ENCODE measurements around the gene IRS2. TPM values are rescaled to one million over a fixed set of nuclear protein-coding genes. Genes with fewer than 3 reads are reported as not detected.

The IRS2 gene
- total and polyA plus RNA-seq, 2 experiments from 2014 or later: 3.6 to 14.5 TPM

GRCh38 chr13:109725995-109726637, 60.3 kb downstream of the IRS2 start (continued):
- TF ChIP-seq REST (IDR thresholded peaks at IDR 0.05; ENCODE audit: unreplicated experiment) (no peak), EZH2 (IDR thresholded peaks at IDR 0.05; ENCODE audit: low read depth, unreplicated experiment) (no peak), STAT1 (IDR thresholded peaks at IDR 0.05; ENCODE audit: unreplicated experiment) (no peak), JUNB (IDR thresholded peaks at IDR 0.05; ENCODE audit: unreplicated experiment) (no peak), CTCF (conservative IDR thresholded peaks at IDR 0.05; ENCODE audit: low read depth in 2 of 2) (no peak), EZH2phosphoT487 (IDR thresholded peaks at IDR 0.05; ENCODE audit: unreplicated experiment) (no peak), NANOG (IDR thresholded peaks at IDR 0.05; ENCODE audit: borderline replicate concordance) (no peak), CREB1 (CRISPR knock-in tag; IDR thresholded peaks at IDR 0.05; ENCODE audit: low read depth) (no peak)

- H3K27me3 Mint-ChIP-seq (ENCODE audit: insufficient read depth, low read depth, poor library complexity): peaks cover 8% of the 10 kb centered on the region
- TF ChIP-seq ZNF114 (CRISPR knock-in tag; IDR thresholded peaks at IDR 0.05): no peak
- no peak for TF ChIP-seq POLR2AphosphoS5 (IDR thresholded peaks at IDR 0.05; ENCODE audit: low read depth)
- TF ChIP-seq JUNB (IDR thresholded peaks at IDR 0.05; ENCODE audit: unreplicated experiment): no peak
- no peak for TF ChIP-seq EZH2phosphoT487 (IDR thresholded peaks at IDR 0.05; ENCODE audit: unreplicated experiment)
- TF ChIP-seq CTCF (conservative IDR thresholded peaks at IDR 0.05; ENCODE audit: low read depth in 2 of 2): no peak
- no peak for TF ChIP-seq ZNF331 (CRISPR knock-in tag; IDR thresholded peaks at IDR 0.05; ENCODE audit: low read depth)
- TF ChIP-seq NANOG (IDR thresholded peaks at IDR 0.05; ENCODE audit: borderline replicate concordance): no peak
- TF ChIP-seq STAT1 (IDR thresholded peaks at IDR 0.05; ENCODE audit: unreplicated experiment): no peak
- no peak for TF ChIP-seq REST (IDR thresholded peaks at IDR 0.05; ENCODE audit: unreplicated experiment)
These were observed 61.1 kb downstream of the IRS2 start for GRCh38 chr13:109725297-109725696.

More at GRCh38 chr13:109725297-109725696, 61.1 kb downstream of the IRS2 start:
- Histone ChIP-seq H3K79me2 (replicated peaks; ENCODE audit: insufficient read depth) (no peaks in the 10 kb centered on the region), H3K27me3 (ENCODE audit: insufficient read depth) (no peaks in the 10 kb centered on the region), H3K36me3 (ENCODE audit: insufficient read depth) (no peaks in the 10 kb centered on the region), H3K4me1 (ENCODE audit: insufficient read depth) (peaks cover 11% of the 10 kb centered on the region), H3K27ac (ENCODE audit: low read depth) (no peak overlapping the region), H3K4me3 (no peak overlapping the region), H2AFZ (no peak overlapping the region), H3F3A (replicated peaks; ENCODE audit: low read depth) (no peaks in the 10 kb centered on the region), H3K9me2 (ENCODE audit: insufficient read depth) (no peaks in the 10 kb centered on the region), H4K20me1 (replicated peaks; ENCODE audit: insufficient read depth) (no peaks in the 10 kb centered on the region), H3K4me2 (no peak overlapping the region)
- DNase-seq (ENCODE audit: low spot score) (no peak), ATAC-seq (no peak)
- H3K4me1 Mint-ChIP-seq: peaks cover 29% of the 10 kb centered on the region
- H3K4me3 Mint-ChIP-seq: no peak overlapping the region
- H3K27ac Mint-ChIP-seq: no peak overlapping the region
- H3K9me3 Mint-ChIP-seq: no peaks in the 10 kb centered on the region; the same call in 2 of the 3 replicates
- no peaks in the 10 kb centered on the region; the same call in 2 of the 3 replicates for H3K36me3 Mint-ChIP-seq (ENCODE audit: low read depth)

Measured in GM23338 (cell line).